Ishikawa (cell line): ENCODE data around the gene ERVFRD-1.

Source experiments
- CEBPB ChIP-seq: IDR thresholded peaks from 2 replicates; pipeline ENCODE4 v1.6.1; 2012
- CREB1 ChIP-seq: IDR thresholded peaks from 2 replicates; pipeline ENCODE4 v1.6.1; 2012; ENCODE audit warnings: low read depth
- EGR1 ChIP-seq: IDR thresholded peaks from 2 replicates; pipeline ENCODE4 v1.6.1; 2012
- EP300 ChIP-seq: IDR thresholded peaks from 2 replicates; pipeline ENCODE4 v1.6.1; 2012; ENCODE audit warnings: borderline replicate concordance
- FOXM1 ChIP-seq: IDR thresholded peaks from 2 replicates; pipeline ENCODE4 v1.6.1; 2012; ENCODE audit warnings: low read depth, borderline replicate concordance
- NFIC ChIP-seq: IDR thresholded peaks from 2 replicates; pipeline ENCODE4 v1.6.1; 2012
- RAD21 ChIP-seq: IDR thresholded peaks from 2 replicates; pipeline ENCODE4 v1.6.1; 2012; ENCODE audit warnings: low read depth
- TAF1 ChIP-seq: IDR thresholded peaks from 2 replicates; pipeline ENCODE4 v1.6.1; 2012; ENCODE audit warnings: low read depth, mild to moderate bottlenecking
- TCF12 ChIP-seq: IDR thresholded peaks from 2 replicates; pipeline ENCODE4 v1.6.1; 2012; ENCODE audit warnings: low read depth
- TEAD4 ChIP-seq: IDR thresholded peaks from 2 replicates; pipeline ENCODE4 v1.6.1; 2012
- YY1 ChIP-seq: IDR thresholded peaks from 2 replicates; pipeline ENCODE4 v1.6.1; 2012; ENCODE audit warnings: low read depth
- ZBTB7A ChIP-seq: IDR thresholded peaks from 2 replicates; pipeline ENCODE4 v1.6.1; 2012; ENCODE audit warnings: low read depth
- TF ChIP-seq, protein P1 (sequence below): IDR thresholded peaks from 2 replicates; pipeline ENCODE4 v1.6.1; 2012
- TF ChIP-seq, protein P2 (sequence below): IDR thresholded peaks from 2 replicates; pipeline ENCODE4 v1.6.1; 2012
- TF ChIP-seq, protein P3 (sequence below): IDR thresholded peaks from 2 replicates; pipeline ENCODE4 v1.6.1; 2012; ENCODE audit warnings: low read depth, mild to moderate bottlenecking

ERVFRD-1 gene

DNA sequence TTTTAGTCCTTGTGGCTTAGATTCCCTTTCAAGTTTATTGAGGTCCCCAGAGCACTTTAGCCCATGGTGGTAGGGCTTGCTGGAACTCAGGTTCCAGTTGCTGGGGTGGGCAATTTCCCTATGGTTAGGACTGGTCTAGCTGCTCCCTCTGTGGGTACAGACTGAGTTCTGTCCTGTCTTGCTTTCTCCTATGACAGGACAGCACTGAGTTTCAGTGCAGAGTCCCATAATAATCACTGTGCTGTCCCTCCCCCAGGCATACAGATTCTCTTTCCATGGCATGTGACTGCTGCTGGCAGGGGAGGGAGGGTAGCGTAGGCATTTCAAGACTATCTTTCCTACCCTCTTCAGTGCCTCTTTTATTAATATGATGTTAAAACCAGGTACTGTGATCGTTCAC, 17.1 kb upstream of the ERVFRD-1 start:
- no peak for TF ChIP-seq CREB1
- TF ChIP-seq ZBTB7A: no peak
- TF ChIP-seq YY1: no peak
- no peak for TF ChIP-seq EGR1
- TF ChIP-seq TEAD4: no peak
- no peak for TF ChIP-seq TCF12
- TF ChIP-seq TAF1: no peak
- TF ChIP-seq CEBPB: no peak
- TF ChIP-seq, protein P1, sequence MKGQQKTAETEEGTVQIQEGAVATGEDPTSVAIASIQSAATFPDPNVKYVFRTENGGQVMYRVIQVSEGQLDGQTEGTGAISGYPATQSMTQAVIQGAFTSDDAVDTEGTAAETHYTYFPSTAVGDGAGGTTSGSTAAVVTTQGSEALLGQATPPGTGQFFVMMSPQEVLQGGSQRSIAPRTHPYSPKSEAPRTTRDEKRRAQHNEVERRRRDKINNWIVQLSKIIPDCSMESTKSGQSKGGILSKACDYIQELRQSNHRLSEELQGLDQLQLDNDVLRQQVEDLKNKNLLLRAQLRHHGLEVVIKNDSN: no peak
- TF ChIP-seq FOXM1: no peak
- TF ChIP-seq, protein P2, sequence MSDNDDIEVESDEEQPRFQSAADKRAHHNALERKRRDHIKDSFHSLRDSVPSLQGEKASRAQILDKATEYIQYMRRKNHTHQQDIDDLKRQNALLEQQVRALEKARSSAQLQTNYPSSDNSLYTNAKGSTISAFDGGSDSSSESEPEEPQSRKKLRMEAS: no peak
- TF ChIP-seq NFIC: no peak
- no peak for TF ChIP-seq RAD21
- TF ChIP-seq, protein P3, sequence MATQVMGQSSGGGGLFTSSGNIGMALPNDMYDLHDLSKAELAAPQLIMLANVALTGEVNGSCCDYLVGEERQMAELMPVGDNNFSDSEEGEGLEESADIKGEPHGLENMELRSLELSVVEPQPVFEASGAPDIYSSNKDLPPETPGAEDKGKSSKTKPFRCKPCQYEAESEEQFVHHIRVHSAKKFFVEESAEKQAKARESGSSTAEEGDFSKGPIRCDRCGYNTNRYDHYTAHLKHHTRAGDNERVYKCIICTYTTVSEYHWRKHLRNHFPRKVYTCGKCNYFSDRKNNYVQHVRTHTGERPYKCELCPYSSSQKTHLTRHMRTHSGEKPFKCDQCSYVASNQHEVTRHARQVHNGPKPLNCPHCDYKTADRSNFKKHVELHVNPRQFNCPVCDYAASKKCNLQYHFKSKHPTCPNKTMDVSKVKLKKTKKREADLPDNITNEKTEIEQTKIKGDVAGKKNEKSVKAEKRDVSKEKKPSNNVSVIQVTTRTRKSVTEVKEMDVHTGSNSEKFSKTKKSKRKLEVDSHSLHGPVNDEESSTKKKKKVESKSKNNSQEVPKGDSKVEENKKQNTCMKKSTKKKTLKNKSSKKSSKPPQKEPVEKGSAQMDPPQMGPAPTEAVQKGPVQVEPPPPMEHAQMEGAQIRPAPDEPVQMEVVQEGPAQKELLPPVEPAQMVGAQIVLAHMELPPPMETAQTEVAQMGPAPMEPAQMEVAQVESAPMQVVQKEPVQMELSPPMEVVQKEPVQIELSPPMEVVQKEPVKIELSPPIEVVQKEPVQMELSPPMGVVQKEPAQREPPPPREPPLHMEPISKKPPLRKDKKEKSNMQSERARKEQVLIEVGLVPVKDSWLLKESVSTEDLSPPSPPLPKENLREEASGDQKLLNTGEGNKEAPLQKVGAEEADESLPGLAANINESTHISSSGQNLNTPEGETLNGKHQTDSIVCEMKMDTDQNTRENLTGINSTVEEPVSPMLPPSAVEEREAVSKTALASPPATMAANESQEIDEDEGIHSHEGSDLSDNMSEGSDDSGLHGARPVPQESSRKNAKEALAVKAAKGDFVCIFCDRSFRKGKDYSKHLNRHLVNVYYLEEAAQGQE: no peak
- TF ChIP-seq EP300: no peak

DNA sequence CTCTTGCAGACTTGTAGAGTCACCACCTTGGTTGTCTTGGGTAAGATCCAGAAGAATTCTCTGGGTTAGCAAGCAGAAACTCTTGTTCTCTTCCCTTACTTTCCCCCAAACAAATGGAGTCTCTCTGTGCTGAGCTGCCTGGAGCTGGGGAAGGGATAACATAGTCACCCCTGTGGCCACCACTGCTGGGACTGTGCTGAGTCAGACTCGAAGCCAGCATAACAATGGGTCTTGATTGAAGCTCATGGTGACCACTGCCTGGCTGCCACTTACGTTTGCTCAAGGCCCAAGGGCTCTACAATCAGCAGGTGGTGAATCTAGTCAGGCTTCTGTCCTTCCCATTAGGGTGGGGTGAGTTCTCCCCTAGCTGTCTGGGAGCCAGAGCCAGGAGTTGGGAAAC, 15.4 kb upstream of the ERVFRD-1 start:
- TF ChIP-seq TEAD4: no peak
- no peak for TF ChIP-seq EP300
- TF ChIP-seq CREB1: no peak
- TF ChIP-seq, protein P3: no peak
- TF ChIP-seq YY1: no peak
- TF ChIP-seq TCF12: no peak
- no peak for TF ChIP-seq TAF1
- TF ChIP-seq EGR1: no peak
- TF ChIP-seq NFIC: no peak
- TF ChIP-seq, protein P2: no peak
- no peak for TF ChIP-seq RAD21
- no peak for TF ChIP-seq ZBTB7A

DNA sequence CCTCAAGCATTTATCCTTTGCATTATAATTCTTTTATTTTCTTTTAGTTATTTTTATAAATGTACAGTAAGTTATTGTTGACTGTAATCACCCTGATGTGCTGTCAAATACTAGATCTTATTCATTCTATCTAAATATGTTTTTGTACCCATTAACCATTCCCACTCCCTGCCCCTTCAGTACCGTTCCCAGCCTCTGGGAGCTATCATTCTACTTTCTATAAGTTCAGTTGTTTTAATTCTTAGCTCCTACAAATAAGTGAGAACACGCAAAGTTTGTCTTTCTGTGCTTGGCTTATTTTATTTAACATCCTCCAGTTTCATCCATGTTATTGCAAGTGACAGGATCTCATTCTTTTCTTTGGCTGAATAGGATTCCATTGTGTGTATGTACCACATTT, 12.5 kb upstream of the ERVFRD-1 start:
- TF ChIP-seq TEAD4 (no peak), RAD21 (no peak), TCF12 (no peak), EGR1 (no peak), EP300 (no peak), NFIC (no peak), CREB1 (no peak), CEBPB (no peak), YY1 (no peak), ZBTB7A (no peak), FOXM1 (no peak), TAF1 (no peak)
- TF ChIP-seq, protein P3: no peak
- TF ChIP-seq, protein P2: no peak
- TF ChIP-seq, protein P1: no peak

DNA sequence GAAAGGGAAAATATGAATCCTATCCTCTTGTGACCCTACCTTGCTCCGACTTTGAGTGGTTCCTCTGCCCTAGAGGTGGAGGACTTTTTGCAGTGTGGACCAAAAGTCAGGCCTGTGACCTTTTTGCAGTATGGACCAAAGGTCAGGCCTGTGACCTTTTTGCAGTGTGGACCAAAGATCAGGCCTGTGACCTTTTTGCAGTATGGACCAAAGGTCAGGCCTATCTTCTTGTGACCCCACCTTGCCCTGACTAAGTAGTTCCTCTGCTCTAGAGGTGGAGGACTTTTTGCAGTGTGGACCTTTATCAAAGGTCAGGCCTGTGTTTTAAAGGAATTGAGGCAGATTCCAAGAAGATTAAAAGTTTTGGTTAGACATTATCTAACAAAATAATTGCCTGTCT, 10.9 kb upstream of the ERVFRD-1 start:
- TF ChIP-seq FOXM1: no peak
- TF ChIP-seq YY1: no peak
- TF ChIP-seq ZBTB7A: no peak
- no peak for TF ChIP-seq EP300
- TF ChIP-seq CREB1: no peak
- no peak for TF ChIP-seq TAF1
- TF ChIP-seq, protein P1: no peak
- TF ChIP-seq NFIC: no peak
- no peak for TF ChIP-seq TCF12
- TF ChIP-seq TEAD4: no peak
- TF ChIP-seq, protein P3: no peak
- TF ChIP-seq, protein P2: no peak
